Adipocyte (in vitro differentiated cells): ENCODE measurements around the gene SNX32.
A peak's percentile ranks its signal among the peaks of the same experiment; 100 is the strongest.

Experiments
- DNase-seq: peaks from one replicate; pipeline ENCODE4 v3.0.0-alpha.2; 2015; ENCODE audit warnings: low read depth
- H3K27me3 ChIP-seq: replicated peaks from 2 replicates; pipeline ENCODE4 v1.7.0; 2013; ENCODE audit warnings: mild to moderate bottlenecking, low read length, moderate library complexity; ENCODE audit not compliant: control insufficient read depth, insufficient read depth
- H3K36me3 ChIP-seq: 2 replicates; pipeline ENCODE4 v1.7.0; 2013; ENCODE audit warnings: low read length, mild to moderate bottlenecking, moderate library complexity; ENCODE audit not compliant: control insufficient read depth, insufficient read depth, severe bottlenecking
- H3K4me1 ChIP-seq: 2 replicates; pipeline ENCODE4 v1.7.0; 2013; ENCODE audit warnings: mild to moderate bottlenecking, low read length, moderate library complexity; ENCODE audit not compliant: control insufficient read depth, insufficient read depth
- H3K4me3 ChIP-seq: 2 replicates; pipeline ENCODE4 v1.7.0; 2013; ENCODE audit warnings: mild to moderate bottlenecking, low read length, moderate library complexity
- H3K9ac ChIP-seq: 2 replicates; pipeline ENCODE4 v1.7.0; 2013; ENCODE audit warnings: mild to moderate bottlenecking, low read length, moderate library complexity
- H3K9me3 ChIP-seq: 2 replicates; pipeline ENCODE4 v1.7.0; 2013; ENCODE audit warnings: mild to moderate bottlenecking, low read length, moderate library complexity; ENCODE audit not compliant: control insufficient read depth

SNX32 gene

GRCh38 chr11:65801153-65801987, 32.4 kb upstream of the SNX32 start:
- Histone ChIP-seq H3K4me3 (no peak overlapping the region), H3K27me3 (peaks cover 55% of the 10 kb centered on the region), H3K9ac (no peak overlapping the region), H3K9me3 (no peaks in the 10 kb centered on the region), H3K36me3 (no peaks in the 10 kb centered on the region), H3K4me1 (no peaks in the 10 kb centered on the region)
- DNase-seq, result no peak

GRCh38 chr11:65802841-65803240, 30.9 kb upstream of the SNX32 start:
- Histone ChIP-seq H3K36me3 (no peaks in the 10 kb centered on the region), H3K4me3 (no peak overlapping the region), H3K27me3 (peaks cover 47% of the 10 kb centered on the region), H3K9ac (no peak overlapping the region), H3K4me1 (no peaks in the 10 kb centered on the region), H3K9me3 (no peaks in the 10 kb centered on the region)
- DNase-seq, result no peak

GRCh38 chr11:65803797-65804492, 29.8 kb upstream of the SNX32 start:
- Histone ChIP-seq H3K4me1 (no peaks in the 10 kb centered on the region), H3K9me3 (no peaks in the 10 kb centered on the region), H3K36me3 (no peaks in the 10 kb centered on the region), H3K4me3 (no peak overlapping the region), H3K27me3 (peaks cover 39% of the 10 kb centered on the region), H3K9ac (no peak overlapping the region)
- DNase-seq, result no peak

- no peaks in the 10 kb centered on the region for H3K36me3 ChIP-seq
- H3K9ac ChIP-seq, result no peak overlapping the region
- no peak overlapping the region for H3K4me3 ChIP-seq
- H3K27me3 ChIP-seq, result peaks cover 30% of the 10 kb centered on the region
- no peak for DNase-seq
- H3K4me1 ChIP-seq, result peaks cover 11% of the 10 kb centered on the region
- H3K9me3 ChIP-seq, result no peaks in the 10 kb centered on the region
Measured at GRCh38 chr11:65806979-65807378, 26.8 kb upstream of the SNX32 start.

GRCh38 chr11:65808744-65809341, 24.9 kb upstream of the SNX32 start:
- DNase-seq, result no peak
- Histone ChIP-seq H3K4me1 (peaks cover 27% of the 10 kb centered on the region), H3K4me3 (no peak overlapping the region), H3K27me3 (peaks cover 17% of the 10 kb centered on the region), H3K36me3 (no peaks in the 10 kb centered on the region), H3K9ac (no peak overlapping the region), H3K9me3 (no peaks in the 10 kb centered on the region)

GRCh38 chr11:65809496-65809895, 24.3 kb upstream of the SNX32 start:
- H3K36me3 ChIP-seq, result no peaks in the 10 kb centered on the region
- peaks cover 11% of the 10 kb centered on the region for H3K27me3 ChIP-seq
- H3K4me3 ChIP-seq, result no peak overlapping the region
- H3K9ac ChIP-seq, result no peak overlapping the region
- H3K9me3 ChIP-seq, result no peaks in the 10 kb centered on the region
- H3K4me1 ChIP-seq, result peaks cover 34% of the 10 kb centered on the region
- DNase-seq, result no peak

GRCh38 chr11:65810046-65810868, 23.5 kb upstream of the SNX32 start:
- Histone ChIP-seq H3K9me3 (no peaks in the 10 kb centered on the region), H3K27me3 (peaks cover 11% of the 10 kb centered on the region), H3K4me3 (no peak overlapping the region), H3K36me3 (no peaks in the 10 kb centered on the region), H3K4me1 (peaks cover 41% of the 10 kb centered on the region), H3K9ac (no peak overlapping the region)
- DNase-seq, result no peak

GRCh38 chr11:65811764-65812475, 21.8 kb upstream of the SNX32 start:
- Histone ChIP-seq H3K36me3 (no peaks in the 10 kb centered on the region), H3K9me3 (no peaks in the 10 kb centered on the region), H3K4me1 (peaks cover 44% of the 10 kb centered on the region), H3K9ac (no peak overlapping the region), H3K4me3 (no peak overlapping the region), H3K27me3 (peaks cover 10% of the 10 kb centered on the region)
- no peak for DNase-seq

GRCh38 chr11:65814131-65814985, 19.4 kb upstream of the SNX32 start:
- DNase-seq, result no peak
- Histone ChIP-seq H3K4me3 (peak overlapping the region; percentile 13), H3K36me3 (no peaks in the 10 kb centered on the region), H3K9me3 (no peaks in the 10 kb centered on the region), H3K9ac (peak overlapping the region; percentile 37), H3K4me1 (peaks cover 45% of the 10 kb centered on the region), H3K27me3 (peaks cover 2% of the 10 kb centered on the region)
